DND-41 (cell line): ENCODE data around the gene LACC1.
A peak's percentile ranks its signal among the peaks of the same experiment; 100 is the strongest.

Source experiments
- EZH2 ChIP-seq: IDR thresholded peaks from 3 replicates; pipeline ENCODE4 v1.6.1; 2012; ENCODE audit warnings: borderline replicate concordance, low read depth, mild to moderate bottlenecking, moderate library complexity, low read length, inconsistent platforms; ENCODE audit not compliant: severe bottlenecking
- TF ChIP-seq, protein P1 (sequence below): IDR thresholded peaks from 2 replicates; pipeline ENCODE4 v1.5.1; 2012; ENCODE audit warnings: borderline replicate concordance, low read length, moderate library complexity, mild to moderate bottlenecking; ENCODE audit not compliant: poor library complexity, severe bottlenecking; ENCODE audit errors: extremely low read depth

DNA sequence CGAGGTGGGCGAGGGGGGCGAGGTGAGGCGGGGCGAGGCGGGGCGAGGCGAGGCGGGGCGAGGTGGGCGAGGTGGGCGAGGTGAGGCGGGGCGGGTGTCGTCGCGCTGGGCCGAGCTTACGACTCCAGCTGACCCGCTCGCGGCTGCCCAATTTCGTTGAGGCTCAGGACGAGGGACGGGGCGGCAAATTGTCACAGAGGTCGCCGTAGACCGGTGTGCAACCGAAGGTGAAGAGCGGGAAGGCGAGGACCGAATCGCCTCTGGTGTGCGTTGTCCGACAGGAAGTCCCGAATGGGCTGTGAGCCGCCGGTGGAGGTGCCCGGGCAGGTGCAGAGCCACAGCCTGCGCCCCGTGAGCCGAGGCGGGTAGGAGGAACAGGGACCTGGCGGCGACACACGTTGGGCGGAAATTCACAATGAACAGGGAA lies at the start of gene LACC1:
- TF ChIP-seq, protein P1, sequence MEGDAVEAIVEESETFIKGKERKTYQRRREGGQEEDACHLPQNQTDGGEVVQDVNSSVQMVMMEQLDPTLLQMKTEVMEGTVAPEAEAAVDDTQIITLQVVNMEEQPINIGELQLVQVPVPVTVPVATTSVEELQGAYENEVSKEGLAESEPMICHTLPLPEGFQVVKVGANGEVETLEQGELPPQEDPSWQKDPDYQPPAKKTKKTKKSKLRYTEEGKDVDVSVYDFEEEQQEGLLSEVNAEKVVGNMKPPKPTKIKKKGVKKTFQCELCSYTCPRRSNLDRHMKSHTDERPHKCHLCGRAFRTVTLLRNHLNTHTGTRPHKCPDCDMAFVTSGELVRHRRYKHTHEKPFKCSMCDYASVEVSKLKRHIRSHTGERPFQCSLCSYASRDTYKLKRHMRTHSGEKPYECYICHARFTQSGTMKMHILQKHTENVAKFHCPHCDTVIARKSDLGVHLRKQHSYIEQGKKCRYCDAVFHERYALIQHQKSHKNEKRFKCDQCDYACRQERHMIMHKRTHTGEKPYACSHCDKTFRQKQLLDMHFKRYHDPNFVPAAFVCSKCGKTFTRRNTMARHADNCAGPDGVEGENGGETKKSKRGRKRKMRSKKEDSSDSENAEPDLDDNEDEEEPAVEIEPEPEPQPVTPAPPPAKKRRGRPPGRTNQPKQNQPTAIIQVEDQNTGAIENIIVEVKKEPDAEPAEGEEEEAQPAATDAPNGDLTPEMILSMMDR = no peak
- peak; percentile 18 for TF ChIP-seq EZH2
